ENCODE data around the gene IL6R. TPM values are rescaled to one million over a fixed set of nuclear protein-coding genes. Genes with fewer than 3 reads are reported as not detected.
"Not testable (repeated sequence)": the region's sequence is repeated elsewhere in the genome, so short reads cannot be mapped to it uniquely, and the experiment has no call there.

Gene IL6R
- total RNA-seq, 1 donor from 2014 or later = 48.5 TPM

GRCh38 chr1:154419620-154420571 is 14.8 kb downstream of the IL6R start:
- Histone ChIP-seq H3K9me3 (no peaks in the 10 kb centered on the region), H3K27me3 (ENCODE audit: low read depth) (no peaks in the 10 kb centered on the region), H3K4me3 (no peak overlapping the region), H3K27ac (peak overlapping the region; percentile 87), H3K36me3 (no peaks in the 10 kb centered on the region), H3K4me1 (peaks cover 79% of the 10 kb centered on the region)
- TF ChIP-seq CTCF (IDR thresholded peaks at IDR 0.05) = no peak
- ATAC-seq (peak; percentile 80 to 82), DNase-seq (peak; percentile 90)
- intact Hi-C loops (cut with DNase I) = no loop called here

- Histone ChIP-seq H3K9me3 (no peaks in the 10 kb centered on the region), H3K36me3 (no peaks in the 10 kb centered on the region), H3K4me1 (peaks cover 82% of the 10 kb centered on the region), H3K27me3 (ENCODE audit: low read depth) (no peaks in the 10 kb centered on the region), H3K27ac (peak overlapping the region; percentile 87), H3K4me3 (no peak overlapping the region)
- no peak for TF ChIP-seq CTCF (IDR thresholded peaks at IDR 0.05)
- no peak for ATAC-seq
- peak; percentile 44 for DNase-seq
- intact Hi-C loops (cut with DNase I) = no loop called here
These were observed 16.1 kb downstream of the IL6R start for GRCh38 chr1:154420961-154421924.

- H3K27me3 ChIP-seq (ENCODE audit: low read depth); ATAC-seq; H3K9me3 ChIP-seq; intact Hi-C loops (cut with DNase I); H3K36me3 ChIP-seq; H3K4me3 ChIP-seq: not testable (repeated sequence)
- Histone ChIP-seq H3K4me1 (peaks cover 90% of the 10 kb centered on the region), H3K27ac (peak overlapping the region; percentile 87)
- peak; percentile 23 for DNase-seq
These were observed 16.9 kb downstream of the IL6R start for GRCh38 chr1:154422049-154422448.

GRCh38 chr1:154422521-154422920 is 17.4 kb downstream of the IL6R start:
- Histone ChIP-seq H3K4me1 (peaks cover 90% of the 10 kb centered on the region), H3K27ac (no peak overlapping the region), H3K4me3 (no peak overlapping the region), H3K36me3 (no peaks in the 10 kb centered on the region), H3K27me3 (ENCODE audit: low read depth) (no peaks in the 10 kb centered on the region), H3K9me3 (no peaks in the 10 kb centered on the region)
- TF ChIP-seq CTCF (IDR thresholded peaks at IDR 0.05) = no peak
- peak; percentile 42 for DNase-seq
- intact Hi-C loops (cut with DNase I) = no loop called here
- ATAC-seq = no peak

- DNase-seq = peak; percentile 11
These were observed 18.3 kb downstream of the IL6R start for GRCh38 chr1:154423304-154423987.

More at GRCh38 chr1:154423304-154423987, 18.3 kb downstream of the IL6R start:
- no peak for TF ChIP-seq CTCF (IDR thresholded peaks at IDR 0.05)
- H3K36me3 ChIP-seq = no peaks in the 10 kb centered on the region
- intact Hi-C loops (cut with DNase I) = no loop called here
- ATAC-seq = no peak
- no peaks in the 10 kb centered on the region for H3K9me3 ChIP-seq
- H3K27me3 ChIP-seq (ENCODE audit: low read depth) = no peaks in the 10 kb centered on the region
- peak overlapping the region; percentile 68 for H3K27ac ChIP-seq
- H3K4me1 ChIP-seq = peaks cover 90% of the 10 kb centered on the region
- H3K4me3 ChIP-seq = no peak overlapping the region
